ENCODE data around the gene ZNF592. TPM values are rescaled to one million over a fixed set of nuclear protein-coding genes. Genes with fewer than 3 reads are reported as not detected.
A peak's percentile ranks its signal among the peaks of the same experiment; 100 is the strongest.

The ZNF592 gene
- polyA plus RNA-seq, 2 of the 4 experiments (the other 2 are of a cell fraction): 12.4 to 13.9 TPM

DNA sequence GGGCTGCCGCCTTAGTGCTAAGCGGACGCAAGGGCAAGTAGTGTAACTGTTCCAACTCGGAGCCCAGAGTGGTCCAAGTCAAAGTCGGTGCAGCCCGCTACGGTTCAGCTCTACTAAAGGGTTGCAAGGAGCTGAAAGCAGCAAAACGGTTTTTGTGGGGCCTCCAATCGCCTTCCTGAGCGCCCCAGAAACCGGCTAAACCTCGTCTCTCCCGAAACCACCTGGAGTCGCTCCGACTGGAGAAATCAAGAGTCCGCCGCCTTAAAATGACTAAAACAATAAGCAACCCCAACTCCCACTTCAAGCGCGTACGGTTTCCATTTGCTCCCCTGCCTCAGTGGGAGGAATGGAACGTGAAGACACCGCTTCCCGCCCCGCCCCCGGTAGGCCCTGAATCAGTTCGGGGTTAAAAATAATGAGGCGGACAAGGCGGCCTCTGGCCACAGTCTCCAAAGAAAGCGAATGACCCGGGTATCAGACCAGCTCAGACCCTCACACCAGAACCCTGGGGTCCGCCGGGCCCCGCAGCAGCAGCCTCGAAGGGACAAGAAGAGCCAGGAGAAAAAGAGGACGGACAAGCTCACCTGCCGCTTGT, 32.9 kb upstream of the ZNF592 start:
- H3K27ac ChIP-seq: peak overlapping the region; percentile 91 to 99
- FAIRE-seq: no peak
- peaks cover 19% of the 10 kb centered on the region for H3K4me1 ChIP-seq
- 2% methylated on average over 36 of the region's 36 CpGs for WGBS (ENCODE audit: missing lambda C conversion rate)
- peak overlapping the region; percentile 96 for H3K4me2 ChIP-seq
- TF ChIP-seq KDM5A (IDR thresholded peaks at IDR 0.05) (no peak), MYC (IDR thresholded peaks at IDR 0.05; ENCODE audit: borderline replicate concordance, low read length) (no peak), JUN (IDR thresholded peaks at IDR 0.05) (no peak), E2F6 (IDR thresholded peaks at IDR 0.05; ENCODE audit: borderline replicate concordance, low read depth) (no peak), CBX8 (IDR thresholded peaks at IDR 0.05) (no peak), HOXB5 (CRISPR knock-in tag; IDR thresholded peaks at IDR 0.05) (no peak), GATA3 (IDR thresholded peaks at IDR 0.05; ENCODE audit: borderline replicate concordance) (no peak), CHD4 (IDR thresholded peaks at IDR 0.05; ENCODE audit: borderline replicate concordance) (no peak), JUNB (IDR thresholded peaks at IDR 0.05) (no peak), ZC3H11A (IDR thresholded peaks at IDR 0.05) (no peak)
- TF ChIP-seq, protein P1, sequence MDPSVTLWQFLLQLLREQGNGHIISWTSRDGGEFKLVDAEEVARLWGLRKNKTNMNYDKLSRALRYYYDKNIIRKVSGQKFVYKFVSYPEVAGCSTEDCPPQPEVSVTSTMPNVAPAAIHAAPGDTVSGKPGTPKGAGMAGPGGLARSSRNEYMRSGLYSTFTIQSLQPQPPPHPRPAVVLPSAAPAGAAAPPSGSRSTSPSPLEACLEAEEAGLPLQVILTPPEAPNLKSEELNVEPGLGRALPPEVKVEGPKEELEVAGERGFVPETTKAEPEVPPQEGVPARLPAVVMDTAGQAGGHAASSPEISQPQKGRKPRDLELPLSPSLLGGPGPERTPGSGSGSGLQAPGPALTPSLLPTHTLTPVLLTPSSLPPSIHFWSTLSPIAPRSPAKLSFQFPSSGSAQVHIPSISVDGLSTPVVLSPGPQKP (IDR thresholded peaks at IDR 0.05; ENCODE audit: low read depth, low read length): no peak
- ChIA-PET CTCF (interaction anchor here (0.8 to 3.1 kb wide), 14 partner anchors 8 to 1798 kb away, joined by 3 to 27 read pairs (median 4); partner anchors contain the start of gene NMB), POLR2A (interaction anchor here (0.6 to 6.0 kb wide), 22 partner anchors 9 to 264 kb away, joined by 3 to 119 read pairs (median 5); partner anchors contain the start of genes NMB, WDR73 and ZNF592)
- no peaks in the 10 kb centered on the region for H3K9me3 ChIP-seq
- peak overlapping the region; percentile 91 for H3K4me3 ChIP-seq
- DNase-seq (ENCODE audit: low read depth in 1 of 2, low spot score in 1 of 2): peak; percentile 45 to 51
- ATAC-seq: peak; percentile 35 to 44

DNA sequence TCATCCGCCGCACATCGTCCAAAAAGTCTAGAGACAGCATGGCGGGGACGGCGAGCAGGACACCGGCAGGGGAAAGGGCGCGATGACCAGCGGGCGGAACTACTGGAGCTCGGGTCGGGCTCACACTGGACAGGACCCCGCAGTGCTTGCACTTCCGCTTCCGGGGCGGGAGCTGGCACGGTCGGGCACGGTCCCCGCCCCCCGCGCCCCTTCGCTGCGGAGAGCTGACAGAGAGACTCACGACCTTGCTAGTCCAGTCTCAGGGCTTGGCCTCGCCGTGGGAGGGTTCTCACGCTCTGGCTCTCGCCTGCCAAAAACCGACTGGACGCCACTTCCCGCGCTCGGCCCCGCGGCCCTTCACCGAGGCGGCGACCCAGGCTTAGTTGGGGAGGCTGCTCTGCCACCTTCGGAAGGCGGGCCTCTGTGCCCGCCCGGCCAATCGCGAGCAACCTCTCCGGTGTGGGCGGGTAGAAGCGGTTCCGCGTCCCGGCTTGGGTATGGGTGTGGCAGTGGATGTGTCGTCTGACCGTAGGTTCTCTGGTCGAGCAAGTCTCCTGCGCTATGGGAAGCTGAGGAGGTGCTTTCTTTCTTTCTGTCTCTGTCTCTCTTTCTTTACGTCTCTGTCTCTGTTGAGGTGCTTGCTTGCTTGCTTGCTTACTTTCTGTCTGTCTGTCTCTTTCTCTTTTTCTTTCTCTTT, 32.2 kb upstream of the ZNF592 start, which contains the start of gene SEC11A:
Gene SEC11A (minus strand): TSS at position 104 of the 697 bp plus-strand sequence. CDS start 64 bp downstream, at position 40.
- CTCF ChIA-PET: interaction anchor here (0.8 to 3.1 kb wide), 16 partner anchors 9 to 1799 kb away, joined by 3 to 27 read pairs (median 3); partner anchors contain the start of gene NMB
- Histone ChIP-seq H3K4me1 (peaks cover 19% of the 10 kb centered on the region), H3K9me3 (no peaks in the 10 kb centered on the region), H3K4me3 (peak within 1 kb of the TSS; percentile 91), H3K27ac (peak within 1 kb of the TSS; percentile 91 to 99), H3K4me2 (peak within 1 kb of the TSS; percentile 96)
- WGBS (ENCODE audit: missing lambda C conversion rate): 2% methylated on average over 41 of the region's 57 CpGs
- POLR2A ChIA-PET: interaction anchor here (0.5 to 6.0 kb wide), 28 partner anchors 10 to 331 kb away, joined by 3 to 119 read pairs (median 5); partner anchors contain the start of genes NMB, WDR73 and ZNF592
- ATAC-seq: peak; percentile 98 to 99
- peak; percentile 98 to 100 for DNase-seq (ENCODE audit: low read depth in 1 of 2, low spot score in 1 of 2)
- peak; percentile 49 for FAIRE-seq
- TF ChIP-seq NFE2L2 (conservative IDR thresholded peaks at IDR 0.05; ENCODE audit: low read length) (0 out of 2 replicates have a peak, but pooled peaks have one; percentile 7), POLR2AphosphoS2 (conservative IDR thresholded peaks at IDR 0.05; ENCODE audit: low read length) (no peak), ESRRA (IDR thresholded peaks at IDR 0.05; ENCODE audit: borderline replicate concordance, low read length) (peak; percentile 22; the same call in 1 of the 2 replicates), CEBPB (IDR thresholded peaks at IDR 0.05) (0 out of 4 replicates have a peak, but pooled peaks of 1 of the 2 experiments have one; percentile 7), RCOR1 (IDR thresholded peaks at IDR 0.05; ENCODE audit: low read depth, low read length) (no peak), RARB (CRISPR knock-in tag; IDR thresholded peaks at IDR 0.05) (no peak), EHF (CRISPR knock-in tag; IDR thresholded peaks at IDR 0.05) (no peak), GATA3 (IDR thresholded peaks at IDR 0.05; ENCODE audit: borderline replicate concordance) (no peak), JUNB (IDR thresholded peaks at IDR 0.05) (no peak), JUN (IDR thresholded peaks at IDR 0.05) (peak; percentile 89 to 91), POLR2A (IDR thresholded peaks at IDR 0.05; ENCODE audit: low read length) (peak; percentile 94), PHF8 (IDR thresholded peaks at IDR 0.05; ENCODE audit: borderline replicate concordance, low read depth) (peak; percentile 58; the same call in 1 of the 2 replicates), RAD21 (conservative IDR thresholded peaks at IDR 0.05 in 1 of 2, IDR thresholded peaks at IDR 0.05 in 1 of 2) (no peak; a peak in 2 of 5 replicates), CHD4 (IDR thresholded peaks at IDR 0.05; ENCODE audit: borderline replicate concordance) (no peak), FOSL2 (IDR thresholded peaks at IDR 0.05) (no peak), FOSL2 (CRISPR knock-in tag; IDR thresholded peaks at IDR 0.05) (0 out of 2 replicates have a peak, but pooled peaks have one; percentile 28), NR3C1 (IDR thresholded peaks at IDR 0.05) (no peak), KDM5A (IDR thresholded peaks at IDR 0.05) (peak; percentile 31; the same call in 1 of the 2 replicates), ATOH8 (CRISPR knock-in tag; IDR thresholded peaks at IDR 0.05; ENCODE audit: low read depth) (0 out of 2 replicates have a peak, but pooled peaks have one; percentile 19), TP53 (CRISPR knock-in tag; IDR thresholded peaks at IDR 0.05) (0 out of 2 replicates have a peak, but pooled peaks have one; percentile 46), MAZ (IDR thresholded peaks at IDR 0.05; ENCODE audit: borderline replicate concordance, low read depth, low read length) (no peak)
- TF ChIP-seq, protein P2, sequence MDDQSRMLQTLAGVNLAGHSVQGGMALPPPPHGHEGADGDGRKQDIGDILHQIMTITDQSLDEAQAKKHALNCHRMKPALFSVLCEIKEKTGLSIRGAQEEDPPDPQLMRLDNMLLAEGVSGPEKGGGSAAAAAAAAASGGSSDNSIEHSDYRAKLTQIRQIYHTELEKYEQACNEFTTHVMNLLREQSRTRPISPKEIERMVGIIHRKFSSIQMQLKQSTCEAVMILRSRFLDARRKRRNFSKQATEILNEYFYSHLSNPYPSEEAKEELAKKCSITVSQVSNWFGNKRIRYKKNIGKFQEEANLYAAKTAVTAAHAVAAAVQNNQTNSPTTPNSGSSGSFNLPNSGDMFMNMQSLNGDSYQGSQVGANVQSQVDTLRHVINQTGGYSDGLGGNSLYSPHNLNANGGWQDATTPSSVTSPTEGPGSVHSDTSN (IDR thresholded peaks at IDR 0.05): peak; percentile 63; the same call in 1 of the 2 replicates
- TF ChIP-seq, protein P3, sequence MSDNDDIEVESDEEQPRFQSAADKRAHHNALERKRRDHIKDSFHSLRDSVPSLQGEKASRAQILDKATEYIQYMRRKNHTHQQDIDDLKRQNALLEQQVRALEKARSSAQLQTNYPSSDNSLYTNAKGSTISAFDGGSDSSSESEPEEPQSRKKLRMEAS (IDR thresholded peaks at IDR 0.05): peak; percentile 98
- TF ChIP-seq, protein P4, sequence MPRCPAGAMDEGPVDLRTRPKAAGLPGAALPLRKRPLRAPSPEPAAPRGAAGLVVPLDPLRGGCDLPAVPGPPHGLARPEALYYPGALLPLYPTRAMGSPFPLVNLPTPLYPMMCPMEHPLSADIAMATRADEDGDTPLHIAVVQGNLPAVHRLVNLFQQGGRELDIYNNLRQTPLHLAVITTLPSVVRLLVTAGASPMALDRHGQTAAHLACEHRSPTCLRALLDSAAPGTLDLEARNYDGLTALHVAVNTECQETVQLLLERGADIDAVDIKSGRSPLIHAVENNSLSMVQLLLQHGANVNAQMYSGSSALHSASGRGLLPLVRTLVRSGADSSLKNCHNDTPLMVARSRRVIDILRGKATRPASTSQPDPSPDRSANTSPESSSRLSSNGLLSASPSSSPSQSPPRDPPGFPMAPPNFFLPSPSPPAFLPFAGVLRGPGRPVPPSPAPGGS (IDR thresholded peaks at IDR 0.05): peak; percentile 93
